Measurements from ENCODE around the gene OGDH.
A peak's percentile ranks its signal among the peaks of the same experiment; 100 is the strongest.

The OGDH gene

GRCh38 chr7:44748045-44748947, 141.9 kb downstream of the OGDH start, which contains the start of gene ZMIZ2:
Gene ZMIZ2, plus strand, starts transcription at chr7:44748847. Its CDS starts 7,403 bp downstream, at chr7:44756250.
- DNase-seq, result peak; percentile 85

- DNase-seq, result no peak
These were observed 142.7 kb downstream of the OGDH start for GRCh38 chr7:44748948-44749731.

GRCh38 chr7:44749992-44750391, 143.6 kb downstream of the OGDH start:
- no peak for DNase-seq

- DNase-seq, result no peak
These were observed 144.0 kb downstream of the OGDH start for GRCh38 chr7:44750424-44750823.

- DNase-seq, result no peak
These were observed 144.6 kb downstream of the OGDH start for GRCh38 chr7:44750921-44751571.

GRCh38 chr7:44752822-44753221, 146.4 kb downstream of the OGDH start:
- no peak for DNase-seq

GRCh38 chr7:44754802-44755697, 148.6 kb downstream of the OGDH start:
- no peak for DNase-seq

GRCh38 chr7:44755698-44756627, 149.5 kb downstream of the OGDH start:
- DNase-seq, result no peak

- DNase-seq, result no peak
These were observed 150.5 kb downstream of the OGDH start for GRCh38 chr7:44756904-44757303.

- no peak for DNase-seq
These were observed 150.9 kb downstream of the OGDH start for GRCh38 chr7:44757311-44757710.

- no peak for DNase-seq
These were observed 151.3 kb downstream of the OGDH start for GRCh38 chr7:44757739-44758138.
